Hippocampal formation (tissue), 2 donors: ENCODE data around the gene WDR64.

Experiments
- DNase-seq, 2 donors: peaks; one replicate each; lab custom pipeline; 2025; lab: John Stamatoyannopoulos, UW

The WDR64 gene

DNA sequence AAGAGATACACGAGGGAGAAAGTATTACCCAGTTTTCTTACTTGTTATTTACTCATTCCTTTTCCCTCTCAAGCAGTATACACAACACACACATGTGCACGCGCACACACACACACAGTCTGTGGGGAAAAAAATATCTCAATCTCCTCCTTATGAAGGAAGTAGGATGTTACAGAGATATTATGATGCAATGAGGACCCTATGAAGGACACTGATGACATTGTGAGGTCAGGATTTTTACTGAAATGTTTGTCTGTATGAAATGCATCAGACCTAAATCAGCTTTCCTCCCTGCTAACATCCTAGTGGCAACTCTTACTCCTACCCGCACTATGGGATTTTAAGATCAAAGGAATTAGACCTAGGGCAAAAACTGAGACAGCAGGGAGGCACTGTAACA, at the start of gene WDR64:
Gene WDR64 (plus strand): TSS at position 270 of the 400 bp plus-strand sequence. CDS start 204 bp downstream, outside the sequence.
- no peak for DNase-seq

- DNase-seq = no peak
These were observed 48.3 kb upstream of the WDR64 start for GRCh38 chr1:241603731-241604245.

GRCh38 chr1:241605146-241605805, 46.8 kb upstream of the WDR64 start:
- DNase-seq = no peak

GRCh38 chr1:241606544-241606943, 45.5 kb upstream of the WDR64 start:
- no peak for DNase-seq

- DNase-seq = no peak
These were observed 44.6 kb upstream of the WDR64 start for GRCh38 chr1:241607497-241607896.

- no peak for DNase-seq
These were observed 43.6 kb upstream of the WDR64 start for GRCh38 chr1:241608379-241609033.

DNA sequence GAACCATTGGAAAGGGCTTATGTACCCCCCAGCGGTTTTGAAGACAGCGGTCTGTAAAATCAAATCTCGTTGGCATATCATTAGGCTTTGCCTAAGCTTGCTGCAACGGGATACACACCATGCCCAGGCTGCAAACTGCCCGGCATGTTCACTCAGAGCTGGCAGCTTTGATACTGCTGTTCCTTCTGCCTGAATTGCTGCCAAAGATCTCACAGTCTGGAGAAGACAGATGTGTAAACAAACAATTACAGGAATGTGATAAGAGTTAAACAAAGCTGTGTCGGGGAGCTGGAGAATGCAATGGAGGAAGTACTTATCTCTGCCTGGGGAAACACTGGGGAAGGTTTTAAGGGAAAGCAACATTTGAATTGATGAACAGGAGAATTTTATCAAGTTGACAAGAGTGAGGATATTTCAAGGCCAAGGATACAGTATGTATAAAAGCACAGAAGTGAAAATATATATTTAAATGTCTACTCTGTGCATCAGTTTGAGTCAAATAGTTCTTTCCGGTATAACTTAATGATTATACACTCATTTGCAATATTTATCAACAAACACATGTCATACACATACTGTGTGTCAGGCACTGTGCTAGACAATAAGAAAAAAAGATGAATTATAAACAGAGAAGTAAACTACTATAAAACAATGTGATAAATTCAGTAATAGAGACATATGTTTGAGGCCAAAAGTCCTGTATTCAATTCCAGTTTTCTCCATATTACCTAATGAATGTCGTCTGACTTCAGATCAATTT, 41.8 kb upstream of the WDR64 start:
- DNase-seq = no peak

DNA sequence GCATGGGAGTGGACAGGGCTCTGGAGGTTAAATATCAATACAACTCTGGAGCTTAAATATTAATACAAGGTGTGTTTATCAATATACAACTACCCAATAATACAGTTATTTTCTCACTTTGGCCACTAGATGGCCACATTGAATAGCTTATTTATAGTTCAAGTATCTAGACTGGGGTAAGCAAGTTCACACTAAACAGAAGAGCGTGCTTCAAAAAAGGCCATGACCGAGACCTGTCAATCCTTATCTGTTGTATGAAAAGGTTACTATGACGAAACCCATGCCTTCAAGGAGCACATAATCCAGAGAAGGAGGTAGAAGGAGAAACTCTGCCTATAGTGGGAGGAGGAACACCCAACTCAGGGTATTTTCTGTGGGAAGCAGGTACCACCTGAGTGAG, 41.0 kb upstream of the WDR64 start:
- DNase-seq = peak in 1 of 2 donors; percentile 77

DNA sequence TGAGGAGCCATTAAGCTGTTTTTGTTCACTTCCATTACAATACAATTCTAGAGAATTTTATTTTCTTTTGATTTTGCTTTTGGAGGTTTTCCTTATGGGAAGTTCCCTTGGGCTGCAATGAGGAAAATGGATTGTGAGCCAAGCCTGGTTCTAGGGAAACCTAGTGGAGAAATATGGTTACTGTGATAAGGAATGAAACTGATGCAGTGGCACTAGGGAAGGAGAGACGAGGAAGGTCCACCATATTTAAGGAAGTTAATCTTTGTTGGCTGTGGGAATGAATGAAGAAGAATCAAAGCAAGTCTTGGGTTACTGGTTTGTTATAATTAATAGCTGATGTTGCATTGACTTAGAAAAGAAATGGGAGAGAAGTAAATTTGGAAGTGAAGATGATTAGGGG, 40.3 kb upstream of the WDR64 start:
- no peak for DNase-seq

GRCh38 chr1:241612533-241613477, 39.3 kb upstream of the WDR64 start:
- no peak for DNase-seq

- no peak for DNase-seq
These were observed 37.9 kb upstream of the WDR64 start for GRCh38 chr1:241614144-241614543.

DNA sequence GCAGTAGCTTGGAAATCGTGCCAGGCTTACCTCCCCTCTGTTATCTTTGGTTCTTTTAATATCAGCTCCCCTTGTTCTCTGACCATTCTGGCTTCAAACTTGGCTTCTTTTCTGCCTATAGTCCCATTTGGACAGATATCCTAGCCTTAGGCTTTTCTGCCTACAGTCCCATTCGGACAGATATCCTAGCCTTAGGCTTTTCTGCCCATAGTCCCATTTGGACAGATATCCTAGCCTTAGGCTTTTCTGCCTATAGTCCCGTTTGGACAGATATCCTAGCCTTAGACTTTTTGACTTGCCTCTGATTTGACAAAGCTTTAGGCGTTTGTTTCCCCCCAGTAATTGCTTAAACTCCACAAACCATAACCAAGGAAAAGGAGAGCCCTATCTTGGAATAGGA, 37.5 kb upstream of the WDR64 start:
- no peak for DNase-seq

GRCh38 chr1:241615043-241615974, 36.8 kb upstream of the WDR64 start:
- no peak for DNase-seq

- no peak for DNase-seq
These were observed 34.7 kb upstream of the WDR64 start for GRCh38 chr1:241617426-241617825.

DNA sequence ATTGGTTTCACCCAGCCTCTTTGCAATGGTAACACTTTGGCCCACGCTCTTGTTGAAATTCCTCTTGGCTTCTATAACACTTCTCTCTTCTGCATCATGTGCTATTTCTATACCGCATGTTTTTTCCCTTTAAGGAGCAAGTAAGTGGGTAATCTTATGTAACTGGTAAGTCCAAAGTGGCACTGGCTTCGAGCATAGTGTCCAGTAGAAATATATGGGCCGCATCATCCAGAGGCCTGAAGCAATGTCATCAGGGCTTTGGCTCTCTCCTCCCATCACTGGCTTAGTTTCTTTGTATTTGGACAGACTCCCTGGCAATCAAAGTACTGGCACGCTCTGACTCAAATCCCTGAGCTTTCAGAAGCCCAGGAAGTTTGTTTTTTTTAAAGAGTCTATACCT, 29.4 kb upstream of the WDR64 start:
- DNase-seq = no peak

DNA sequence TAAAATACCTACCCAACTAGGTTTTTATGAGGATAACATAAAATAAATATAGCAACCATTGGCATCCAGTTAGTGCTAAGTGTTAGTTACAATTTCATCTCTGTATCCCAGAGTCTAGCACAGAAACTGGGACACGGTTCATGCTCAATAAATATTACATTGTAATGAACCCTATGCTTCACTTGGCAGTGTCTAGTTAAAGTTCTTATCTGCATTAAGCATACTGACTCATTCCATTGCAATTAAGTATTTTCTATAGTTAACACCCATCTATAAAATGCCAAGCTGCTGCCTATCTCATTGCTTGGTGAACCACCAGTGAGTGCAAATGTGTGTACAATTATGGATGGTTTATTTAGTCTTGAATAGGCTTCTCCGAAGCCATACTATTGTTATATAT, 27.1 kb upstream of the WDR64 start:
- DNase-seq = no peak

DNA sequence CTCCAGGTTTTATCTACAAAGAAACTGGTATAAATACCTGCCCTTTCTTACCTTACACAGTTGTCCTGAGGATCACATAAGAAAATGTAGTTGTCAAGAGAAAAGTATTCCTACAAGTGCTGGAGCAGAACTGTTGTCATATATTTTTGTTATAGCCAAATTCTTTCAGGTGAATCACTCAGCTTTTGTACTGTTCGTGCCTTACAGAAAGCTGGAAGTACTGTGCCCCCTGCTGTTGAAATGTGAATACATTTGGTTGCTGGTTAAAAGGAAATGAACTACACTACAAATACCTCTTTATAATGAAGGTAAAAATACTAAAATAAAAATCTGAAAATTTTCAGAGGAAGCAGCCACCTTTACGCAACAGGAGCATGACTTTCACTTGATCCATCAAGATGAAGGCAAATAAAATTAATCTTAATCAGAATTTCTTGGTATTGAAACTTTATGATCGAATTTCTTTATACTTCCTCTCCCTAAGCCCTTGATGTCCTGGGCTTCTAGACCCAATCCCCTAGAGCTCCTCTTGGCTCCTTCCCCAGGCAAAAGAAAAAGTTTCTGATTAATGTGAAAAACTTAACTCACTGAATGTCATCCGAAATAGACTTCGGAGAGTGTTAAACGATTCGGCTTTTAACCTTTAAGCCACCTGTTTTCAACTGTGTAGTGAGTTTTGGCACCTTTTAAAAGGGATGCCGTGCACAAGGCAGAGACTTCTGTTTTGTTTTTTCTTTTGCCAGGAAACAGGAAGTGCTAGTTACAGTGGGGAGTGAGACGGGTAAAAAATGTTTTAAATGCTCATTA, 24.4 kb upstream of the WDR64 start:
- peak in 1 of 2 donors; percentile 55 for DNase-seq

GRCh38 chr1:241630005-241630404, 22.1 kb upstream of the WDR64 start:
- no peak for DNase-seq

DNA sequence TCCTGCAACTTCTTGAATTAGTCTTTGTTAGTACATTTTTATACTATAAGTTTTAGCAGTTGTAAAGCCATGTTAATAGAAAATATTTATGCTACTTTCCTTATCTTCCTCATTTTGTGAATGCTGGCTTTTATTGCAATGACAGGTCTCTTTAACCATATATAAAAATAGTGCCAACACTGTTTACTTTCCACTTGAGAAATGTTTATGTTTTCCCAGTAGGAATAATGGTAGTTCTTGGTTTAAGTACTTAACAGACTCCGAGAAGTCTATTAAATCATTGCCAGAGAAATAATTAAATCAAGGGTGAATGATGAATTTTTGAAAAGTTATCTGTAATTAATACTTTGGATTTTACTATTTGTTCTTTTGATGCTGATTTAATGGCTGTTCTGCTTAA, 21.6 kb upstream of the WDR64 start:
- no peak for DNase-seq

DNA sequence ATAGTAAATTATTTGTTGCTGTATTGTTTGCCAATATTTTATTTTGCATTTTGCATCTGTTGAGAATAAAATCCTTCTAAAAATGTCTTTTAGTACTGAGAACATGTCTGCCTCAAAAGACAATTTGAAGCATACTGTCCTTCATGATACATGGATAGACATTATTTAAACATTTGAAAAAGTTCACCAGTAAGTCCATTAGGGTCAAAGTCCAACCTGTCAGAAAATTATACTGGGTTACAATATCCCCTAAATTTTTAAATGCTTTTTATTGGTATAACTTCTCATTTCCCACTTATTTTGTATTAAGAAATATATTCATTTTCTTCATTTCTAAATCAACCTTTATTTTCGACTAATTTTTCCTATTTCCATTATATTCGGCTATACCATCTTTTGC, 21.2 kb upstream of the WDR64 start:
- no peak for DNase-seq
